Mucosa of stomach (tissue), 1 donor: Measurements from ENCODE around the gene TLX2.

Experiments
- H3K27me3 ChIP-seq: one replicate; pipeline ENCODE4 v1.7.0; 2013; ENCODE audit warnings: mild to moderate bottlenecking, low read length; ENCODE audit not compliant: control insufficient read depth, insufficient read depth
- H3K36me3 ChIP-seq: one replicate; pipeline ENCODE4 v1.7.0; 2013; ENCODE audit warnings: low read length; ENCODE audit not compliant: control insufficient read depth, insufficient read depth
- H3K4me1 ChIP-seq: one replicate; pipeline ENCODE4 v1.7.0; 2013; ENCODE audit warnings: mild to moderate bottlenecking, low read length; ENCODE audit not compliant: control insufficient read depth, insufficient read depth
- H3K4me3 ChIP-seq: one replicate; pipeline ENCODE4 v1.7.0; 2013; ENCODE audit warnings: low read length
- H3K9ac ChIP-seq: one replicate; pipeline ENCODE4 v1.7.0; 2013; ENCODE audit warnings: mild to moderate bottlenecking, low read length, moderate library complexity
- H3K9me3 ChIP-seq: one replicate; pipeline ENCODE4 v1.7.0; 2013; ENCODE audit warnings: mild to moderate bottlenecking, low read length, moderate library complexity; ENCODE audit not compliant: control insufficient read depth
- donor health status: Pancreatic carcinoma.

The TLX2 gene

GRCh38 chr2:74548900-74549826, 34.9 kb downstream of the TLX2 start:
- Histone ChIP-seq H3K4me3 (peak overlapping the region; percentile 57), H3K36me3 (no peaks in the 10 kb centered on the region), H3K9me3 (no peaks in the 10 kb centered on the region), H3K9ac (peak overlapping the region; percentile 67), H3K4me1 (peaks cover 11% of the 10 kb centered on the region), H3K27me3 (peaks cover 8% of the 10 kb centered on the region)

- peaks cover 8% of the 10 kb centered on the region for H3K27me3 ChIP-seq
- no peak overlapping the region for H3K4me3 ChIP-seq
- H3K9me3 ChIP-seq, result no peaks in the 10 kb centered on the region
- H3K9ac ChIP-seq, result no peak overlapping the region
- H3K36me3 ChIP-seq, result no peaks in the 10 kb centered on the region
- H3K4me1 ChIP-seq, result peaks cover 12% of the 10 kb centered on the region
These were observed 36.0 kb downstream of the TLX2 start for GRCh38 chr2:74550231-74550630.

GRCh38 chr2:74551530-74551929, 37.3 kb downstream of the TLX2 start:
- Histone ChIP-seq H3K4me3 (no peak overlapping the region), H3K9me3 (no peaks in the 10 kb centered on the region), H3K4me1 (peaks cover 19% of the 10 kb centered on the region), H3K27me3 (peaks cover 8% of the 10 kb centered on the region), H3K36me3 (no peaks in the 10 kb centered on the region), H3K9ac (no peak overlapping the region)

GRCh38 chr2:74551942-74552913, 38.0 kb downstream of the TLX2 start:
- Histone ChIP-seq H3K4me3 (no peak overlapping the region), H3K9ac (peak overlapping the region; percentile 32), H3K4me1 (peaks cover 21% of the 10 kb centered on the region), H3K9me3 (no peaks in the 10 kb centered on the region), H3K27me3 (peaks cover 8% of the 10 kb centered on the region), H3K36me3 (no peaks in the 10 kb centered on the region)

GRCh38 chr2:74552914-74553811, 38.9 kb downstream of the TLX2 start:
- no peaks in the 10 kb centered on the region for H3K36me3 ChIP-seq
- peak overlapping the region; percentile 51 for H3K4me3 ChIP-seq
- H3K4me1 ChIP-seq, result peaks cover 30% of the 10 kb centered on the region
- peaks cover 8% of the 10 kb centered on the region for H3K27me3 ChIP-seq
- peak overlapping the region; percentile 79 for H3K9ac ChIP-seq
- H3K9me3 ChIP-seq, result no peaks in the 10 kb centered on the region

- H3K27me3 ChIP-seq, result peaks cover 8% of the 10 kb centered on the region
- H3K9me3 ChIP-seq, result no peaks in the 10 kb centered on the region
- peak within 1 kb of the TSS; percentile 79 for H3K9ac ChIP-seq
- H3K36me3 ChIP-seq, result no peaks in the 10 kb centered on the region
- H3K4me3 ChIP-seq, result peak within 1 kb of the TSS; percentile 51
- peaks cover 36% of the 10 kb centered on the region for H3K4me1 ChIP-seq
These were observed 39.9 kb downstream of the TLX2 start, which contains the start of the genes DOK1 and LOXL3 for GRCh38 chr2:74553892-74554819. Gene DOK1, plus strand, starts transcription at chr2:74554720. Its CDS starts 35 bp downstream, at chr2:74554755. Gene LOXL3, minus strand, starts transcription at chr2:74553942. Its CDS starts 1,308 bp downstream, at chr2:74552634.

- H3K27me3 ChIP-seq, result peaks cover 3% of the 10 kb centered on the region
- H3K4me3 ChIP-seq, result peak overlapping the region; percentile 51
- peaks cover 28% of the 10 kb centered on the region for H3K4me1 ChIP-seq
- no peaks in the 10 kb centered on the region for H3K9me3 ChIP-seq
- peak overlapping the region; percentile 79 for H3K9ac ChIP-seq
- H3K36me3 ChIP-seq, result no peaks in the 10 kb centered on the region
These were observed 40.7 kb downstream of the TLX2 start for GRCh38 chr2:74554820-74555531.

- Histone ChIP-seq H3K9me3 (no peaks in the 10 kb centered on the region), H3K27me3 (no peaks in the 10 kb centered on the region), H3K9ac (peak overlapping the region; percentile 79), H3K4me3 (peak overlapping the region; percentile 51), H3K4me1 (peaks cover 27% of the 10 kb centered on the region), H3K36me3 (no peaks in the 10 kb centered on the region)
These were observed 41.4 kb downstream of the TLX2 start for GRCh38 chr2:74555610-74556103.

- Histone ChIP-seq H3K27me3 (no peaks in the 10 kb centered on the region), H3K4me3 (no peak overlapping the region), H3K36me3 (no peaks in the 10 kb centered on the region), H3K9ac (no peak overlapping the region), H3K4me1 (peaks cover 27% of the 10 kb centered on the region), H3K9me3 (no peaks in the 10 kb centered on the region)
These were observed 41.9 kb downstream of the TLX2 start for GRCh38 chr2:74556159-74556558.

- Histone ChIP-seq H3K4me3 (no peak overlapping the region), H3K4me1 (peaks cover 27% of the 10 kb centered on the region), H3K36me3 (no peaks in the 10 kb centered on the region), H3K9ac (no peak overlapping the region), H3K27me3 (no peaks in the 10 kb centered on the region), H3K9me3 (no peaks in the 10 kb centered on the region)
These were observed 42.7 kb downstream of the TLX2 start for GRCh38 chr2:74556831-74557370.
